Right forelimb (tissue), 1 donor: Measurements from ENCODE around the gene KAZALD1.

Experiments
- DNase-seq: peaks from one replicate; pipeline ENCODE4 v3.0.0-alpha.2; 2018

Gene KAZALD1, protein sequence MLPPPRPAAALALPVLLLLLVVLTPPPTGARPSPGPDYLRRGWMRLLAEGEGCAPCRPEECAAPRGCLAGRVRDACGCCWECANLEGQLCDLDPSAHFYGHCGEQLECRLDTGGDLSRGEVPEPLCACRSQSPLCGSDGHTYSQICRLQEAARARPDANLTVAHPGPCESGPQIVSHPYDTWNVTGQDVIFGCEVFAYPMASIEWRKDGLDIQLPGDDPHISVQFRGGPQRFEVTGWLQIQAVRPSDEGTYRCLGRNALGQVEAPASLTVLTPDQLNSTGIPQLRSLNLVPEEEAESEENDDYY

DNA sequence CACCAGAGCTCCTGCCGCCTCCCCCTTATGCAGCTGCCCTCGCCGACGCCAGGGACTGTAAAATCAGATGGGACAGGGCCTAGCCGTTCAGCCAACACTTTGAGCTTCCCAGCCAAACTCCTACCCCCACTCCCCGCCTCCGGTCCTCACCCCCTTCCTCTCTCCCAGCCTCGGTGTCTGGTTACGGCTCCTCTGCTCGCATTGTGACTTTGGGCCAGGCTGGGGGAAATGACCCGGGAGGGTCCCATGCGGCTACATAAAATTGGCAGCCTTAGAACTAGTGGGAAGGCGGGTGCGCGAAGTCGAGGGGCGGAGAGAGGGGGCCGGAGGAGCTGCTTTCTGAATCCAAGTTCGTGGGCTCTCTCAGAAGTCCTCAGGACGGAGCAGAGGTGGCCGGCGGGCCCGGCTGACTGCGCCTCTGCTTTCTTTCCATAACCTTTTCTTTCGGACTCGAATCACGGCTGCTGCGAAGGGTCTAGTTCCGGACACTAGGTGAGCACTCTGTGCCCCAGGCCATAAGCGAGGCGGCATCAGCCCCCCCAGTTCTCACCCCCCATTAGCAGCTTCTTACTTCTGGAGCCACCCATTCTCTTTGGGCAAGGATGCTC, at the start of gene KAZALD1:
TSS of gene KAZALD1 (plus strand) at position 366 of the 608 bp plus-strand sequence. CDS start 604 bp downstream, outside the sequence.
- DNase-seq: peak; percentile 93

DNA sequence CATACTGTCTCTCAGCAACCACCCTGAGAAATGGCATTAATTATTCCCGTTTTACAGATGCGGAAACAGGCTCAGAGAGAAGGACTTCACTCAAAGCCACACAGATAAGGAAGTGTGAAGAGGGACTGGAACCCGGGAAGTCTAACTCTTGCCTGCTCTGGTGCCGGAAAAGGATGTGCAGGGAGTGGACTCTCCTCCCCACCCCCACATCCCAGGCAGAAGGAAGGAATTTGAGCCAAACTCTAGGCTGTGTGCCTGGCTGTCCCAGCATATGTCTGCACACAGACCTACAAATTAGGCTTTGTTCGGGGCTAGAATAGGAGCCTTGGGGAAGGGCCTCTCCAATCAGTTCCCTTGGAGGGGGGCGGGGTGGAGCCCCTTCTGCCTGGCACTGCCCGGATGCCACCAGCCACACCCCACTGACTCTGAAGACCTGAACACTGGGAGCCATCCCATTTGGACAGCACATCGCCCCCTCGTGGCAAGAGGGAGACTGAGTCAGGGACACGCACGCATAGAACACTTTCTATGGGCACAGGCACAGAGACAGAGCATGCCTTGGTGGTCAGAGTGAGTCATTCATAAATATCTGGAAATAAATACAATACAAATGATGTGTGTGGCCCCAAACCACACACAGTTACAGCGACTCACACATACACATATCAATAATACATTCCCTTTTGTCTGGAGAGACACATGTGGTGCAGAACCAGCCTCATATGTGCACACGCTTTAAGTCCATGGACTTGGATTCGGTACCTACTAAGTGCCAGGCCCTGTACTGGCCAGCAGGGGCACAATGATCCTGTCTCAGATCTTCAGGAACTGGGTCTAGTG, 49.0 kb upstream of the KAZALD1 start:
- peak; percentile 88 for DNase-seq

DNA sequence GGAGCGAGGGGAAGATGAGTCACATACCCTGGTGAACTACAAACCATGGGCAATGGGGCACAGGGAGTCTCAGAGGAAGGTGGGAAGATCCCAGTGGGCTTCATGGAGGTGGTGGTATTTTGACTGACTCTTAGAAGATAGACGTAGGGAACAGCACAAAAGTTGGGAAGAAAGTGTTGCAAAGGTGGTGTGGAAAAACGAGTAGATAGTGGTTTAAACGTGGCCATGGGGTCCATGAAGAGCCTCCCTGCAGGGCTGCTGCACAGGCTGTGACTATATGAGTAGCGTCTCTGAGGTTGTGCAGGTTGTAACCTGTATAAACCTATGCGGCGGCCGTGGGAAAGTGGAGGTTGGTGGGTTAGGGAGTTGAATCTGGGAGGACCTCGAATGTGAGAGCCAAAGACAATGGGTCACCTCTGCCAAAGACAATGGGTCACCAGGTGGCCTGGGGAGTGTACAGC, 48.4 kb upstream of the KAZALD1 start:
- no peak for DNase-seq

DNA sequence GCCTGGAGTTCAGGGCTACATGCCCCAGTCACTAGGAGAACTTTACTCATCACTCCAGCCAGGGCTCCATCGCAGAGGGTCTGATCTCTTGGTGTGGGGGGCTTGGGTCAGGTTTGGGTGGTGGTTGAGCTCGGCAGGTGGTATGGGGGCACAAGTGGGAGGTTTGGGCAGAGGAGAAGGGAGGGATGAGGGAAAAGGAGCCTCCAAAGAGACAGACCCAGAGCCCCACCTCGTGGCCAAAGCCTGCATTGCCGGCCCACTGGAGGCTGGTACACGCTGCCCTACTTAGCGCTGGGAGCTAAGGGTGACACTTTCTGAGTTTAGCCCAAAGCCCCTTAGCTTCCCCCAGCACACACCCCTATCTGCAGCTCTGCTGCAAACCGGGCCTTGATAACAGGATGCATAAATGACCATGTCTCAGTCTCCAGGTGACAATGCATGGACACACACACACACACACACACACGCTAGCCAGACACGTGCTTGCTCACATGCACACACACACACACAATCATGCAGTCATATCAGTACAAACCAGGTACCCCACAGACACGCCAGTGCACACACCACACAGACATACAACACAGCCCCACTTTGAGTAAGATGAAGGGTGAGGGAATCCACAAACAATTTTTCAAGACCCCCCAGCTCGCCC, 47.4 kb upstream of the KAZALD1 start:
- peak; percentile 90 for DNase-seq

DNA sequence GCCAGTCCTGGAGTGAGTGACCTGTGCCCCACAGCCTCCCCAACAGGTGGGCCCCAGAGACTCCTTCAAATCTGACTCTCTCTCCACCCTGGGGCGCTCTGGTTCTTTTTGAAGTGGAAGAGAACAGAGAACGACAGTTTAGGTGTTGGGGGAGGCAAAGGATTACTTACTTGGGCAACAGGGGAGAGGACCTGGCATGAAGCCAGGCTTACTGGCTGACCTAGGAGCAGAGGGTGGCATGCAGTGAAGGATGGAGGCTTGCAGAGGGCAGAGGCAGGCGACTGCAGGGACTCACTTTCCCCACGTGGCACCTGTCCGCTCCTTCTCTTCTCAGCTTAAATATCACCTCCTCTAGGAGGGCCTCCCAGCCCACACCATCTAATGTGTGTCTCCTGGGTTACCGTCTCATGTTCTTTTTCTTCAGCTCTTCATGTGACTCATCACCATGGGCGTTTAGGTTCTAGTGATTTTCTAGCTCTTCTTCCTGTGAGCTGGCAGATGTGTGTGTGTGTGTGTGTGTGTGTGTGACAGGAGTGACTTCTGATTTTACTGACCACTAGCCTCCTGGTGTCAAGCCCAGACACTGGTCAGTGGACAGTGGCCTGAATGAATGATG, 46.7 kb upstream of the KAZALD1 start:
- no peak for DNase-seq

DNA sequence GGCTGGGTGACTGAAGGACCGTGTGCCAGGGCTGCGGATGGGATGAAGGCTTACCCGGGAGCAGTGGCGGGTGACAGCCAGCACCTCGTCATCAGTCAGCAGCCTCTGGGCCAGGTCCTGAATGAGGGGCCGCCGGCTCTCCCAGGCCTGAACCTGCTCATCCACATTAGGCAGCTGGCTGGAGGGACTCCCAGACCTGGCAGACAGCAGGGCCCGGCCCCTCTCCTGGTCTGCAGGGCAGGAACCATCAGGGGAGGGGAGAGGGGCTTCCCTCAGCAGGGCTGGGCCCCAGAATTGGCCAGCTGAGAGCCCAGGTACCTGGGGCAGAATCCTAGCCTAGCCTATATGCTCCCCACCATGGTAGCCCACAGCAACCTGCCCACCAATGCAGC, 46.2 kb upstream of the KAZALD1 start:
- DNase-seq: no peak

DNA sequence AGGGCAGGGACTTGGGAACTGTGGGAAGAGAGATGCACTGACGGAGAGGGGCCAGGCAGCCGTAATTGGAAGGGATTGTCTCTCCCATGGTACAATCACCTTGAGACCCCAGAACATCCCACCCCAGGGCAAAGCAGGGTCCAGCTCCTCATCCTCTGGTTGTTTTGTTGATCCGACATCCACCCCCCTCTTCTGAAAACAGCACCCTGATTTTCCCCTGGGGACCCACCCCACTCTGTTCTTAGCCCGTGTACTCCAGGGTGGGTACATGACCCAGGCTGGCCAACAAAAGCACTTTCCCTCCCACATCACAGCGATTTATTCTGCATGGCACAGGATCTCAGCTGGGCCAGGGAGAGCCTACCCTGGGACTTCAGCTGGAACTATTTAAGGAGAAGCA, 45.0 kb upstream of the KAZALD1 start:
- DNase-seq: no peak

DNA sequence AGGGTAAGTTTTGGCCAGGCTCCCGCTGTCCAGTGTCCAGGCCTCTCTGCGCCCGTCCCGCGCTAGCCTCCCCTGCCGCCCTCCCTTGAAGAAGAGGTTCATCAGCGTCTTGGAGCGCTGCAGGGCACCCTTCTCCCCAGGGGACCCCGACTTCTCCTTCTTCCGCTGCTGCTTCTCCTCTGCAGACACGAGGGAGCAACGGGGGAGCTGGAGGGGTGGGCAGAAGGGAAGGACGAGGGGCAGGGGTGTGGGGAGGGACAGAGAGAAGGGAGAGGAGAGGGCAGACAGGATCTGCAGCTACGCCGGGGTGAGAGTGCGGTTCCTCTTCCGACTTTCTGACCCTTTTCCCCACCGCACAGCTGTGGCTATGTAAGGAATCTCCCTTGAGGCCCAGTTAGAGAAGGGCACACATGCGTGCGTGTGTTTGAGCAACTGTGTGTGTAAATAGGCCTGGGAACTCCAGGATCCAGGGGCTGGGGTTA, 43.6 kb upstream of the KAZALD1 start:
- no peak for DNase-seq

DNA sequence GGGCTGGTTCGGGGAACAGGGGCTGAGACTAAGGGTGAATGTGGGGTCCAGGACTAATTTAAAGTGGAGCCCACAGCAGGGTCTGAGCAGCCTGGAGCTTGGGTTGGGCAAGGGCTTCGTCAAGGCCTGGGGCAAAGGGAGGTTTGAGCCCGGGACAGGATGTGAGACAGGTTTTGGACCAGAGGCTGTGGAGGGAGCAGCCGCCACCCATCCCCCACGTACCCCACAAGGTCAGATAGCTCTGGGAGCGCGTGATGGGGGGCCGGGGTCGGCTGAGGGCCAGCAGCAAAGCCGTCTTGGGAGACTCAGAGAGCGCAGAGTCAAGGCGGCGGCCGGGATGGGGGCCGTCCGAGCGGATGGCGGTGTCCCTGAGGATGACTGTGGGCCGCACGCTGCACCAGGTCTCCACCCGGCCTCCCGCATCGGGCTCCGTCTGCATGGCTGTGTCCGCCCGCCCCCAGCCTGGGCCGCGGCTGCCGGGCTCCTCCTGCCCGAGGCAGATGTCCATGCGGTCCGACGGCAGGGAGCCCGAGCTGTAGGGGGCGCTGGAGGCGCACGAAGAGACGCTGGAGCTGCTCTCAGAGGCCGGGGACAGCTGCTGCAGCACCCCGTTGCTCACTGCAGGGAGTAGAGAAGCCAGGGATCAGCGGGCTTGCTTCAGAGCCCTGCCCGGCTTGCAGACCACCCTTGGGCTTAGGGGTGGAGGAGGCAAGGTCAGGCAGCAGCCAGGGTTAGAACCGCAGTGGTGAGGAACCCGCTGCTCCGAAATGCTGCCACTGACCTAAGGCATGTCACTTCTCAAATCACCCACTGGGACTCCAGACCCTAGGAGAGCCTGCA, 43.0 kb upstream of the KAZALD1 start:
- peak; percentile 83 for DNase-seq

DNA sequence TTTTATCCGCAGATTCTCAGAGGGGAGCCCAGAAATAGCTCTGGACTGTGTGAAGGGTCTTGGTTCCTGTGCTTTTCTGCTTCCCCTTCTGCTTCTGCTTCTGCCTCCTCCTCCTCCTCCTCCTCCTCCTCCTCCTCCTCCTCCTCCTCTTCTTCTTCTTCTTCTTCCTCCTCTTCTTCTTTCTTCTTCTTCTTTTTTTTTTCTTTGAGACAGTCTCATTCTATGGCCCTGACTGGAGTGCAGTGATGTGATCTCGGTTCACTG, 42.4 kb upstream of the KAZALD1 start:
- no peak for DNase-seq

DNA sequence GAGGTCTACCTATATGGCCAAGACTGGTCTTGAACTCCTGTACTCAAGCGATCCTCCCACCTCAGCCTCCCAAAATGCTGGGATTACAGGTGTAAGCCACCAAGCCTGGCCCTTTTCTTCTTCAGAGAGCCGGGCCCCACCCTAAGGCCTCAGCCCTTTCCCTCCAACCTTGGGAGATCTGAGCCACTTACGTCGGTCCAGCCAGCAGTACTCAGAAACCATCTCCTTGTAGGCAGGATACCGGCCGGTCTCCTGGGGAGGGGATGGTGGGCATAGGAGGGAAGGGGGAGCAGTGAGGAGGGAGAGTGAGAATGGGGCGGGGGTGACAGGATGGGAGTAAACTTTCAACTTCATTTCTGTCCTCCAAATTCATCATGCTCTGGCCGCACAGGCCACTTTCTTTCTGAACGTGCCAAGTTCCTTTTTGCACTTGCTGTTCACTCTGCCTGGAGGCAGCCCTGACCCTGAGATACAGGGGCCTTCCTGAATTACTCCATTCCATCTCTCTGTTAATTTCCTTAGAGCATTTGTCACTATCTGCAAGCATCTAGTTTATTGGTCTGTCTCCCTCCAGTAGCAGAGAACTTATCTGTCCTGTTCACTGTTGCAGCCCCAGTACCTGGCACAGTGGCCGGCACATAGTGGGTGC, 41.2 kb upstream of the KAZALD1 start:
- DNase-seq: no peak

DNA sequence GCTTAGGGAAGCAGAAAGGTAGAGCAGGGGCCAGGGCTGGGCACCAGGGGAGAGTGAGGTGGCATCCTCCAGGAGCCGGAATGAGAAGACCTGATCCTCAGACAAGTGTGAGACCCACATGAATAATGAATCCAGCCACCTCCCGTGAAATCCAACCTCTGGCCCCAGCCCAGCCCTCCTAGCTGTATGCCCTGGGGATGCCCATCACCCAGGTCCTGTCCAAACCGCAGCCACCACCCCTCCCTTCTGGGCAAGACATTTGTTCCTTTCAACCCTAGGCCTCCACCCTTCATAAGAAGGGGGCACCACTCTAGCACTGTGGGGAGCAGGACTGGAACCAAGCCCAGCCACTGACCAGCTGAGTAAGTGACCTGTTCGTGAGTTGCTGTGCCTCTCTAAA, 40.5 kb upstream of the KAZALD1 start:
- no peak for DNase-seq

DNA sequence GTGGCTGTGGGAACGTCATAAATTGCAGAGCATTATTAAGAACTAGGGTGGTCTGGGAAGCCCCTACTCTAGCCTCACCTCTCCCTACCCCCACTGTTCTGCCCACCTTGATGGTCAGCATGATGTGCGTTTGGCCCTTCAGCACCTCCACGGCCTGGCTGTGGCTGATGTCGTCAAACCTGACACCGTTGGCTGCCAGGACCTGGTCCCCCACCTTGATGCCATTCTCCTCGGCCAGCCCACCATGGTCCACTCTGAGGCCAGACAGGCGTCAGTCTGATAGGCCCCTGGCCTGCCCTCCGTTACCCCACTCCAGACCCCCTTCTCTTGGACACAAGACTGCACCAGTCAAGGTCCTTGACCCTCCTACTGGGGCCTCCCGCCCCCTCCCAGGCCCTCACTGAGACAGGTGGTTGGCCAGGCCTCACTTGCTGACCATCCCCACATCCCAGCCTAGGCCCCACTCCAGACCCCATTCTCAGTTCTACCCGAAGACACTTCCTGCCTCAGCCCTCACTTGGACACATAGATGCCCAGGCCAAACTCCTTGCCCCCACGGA, 40.0 kb upstream of the KAZALD1 start:
- DNase-seq: no peak

DNA sequence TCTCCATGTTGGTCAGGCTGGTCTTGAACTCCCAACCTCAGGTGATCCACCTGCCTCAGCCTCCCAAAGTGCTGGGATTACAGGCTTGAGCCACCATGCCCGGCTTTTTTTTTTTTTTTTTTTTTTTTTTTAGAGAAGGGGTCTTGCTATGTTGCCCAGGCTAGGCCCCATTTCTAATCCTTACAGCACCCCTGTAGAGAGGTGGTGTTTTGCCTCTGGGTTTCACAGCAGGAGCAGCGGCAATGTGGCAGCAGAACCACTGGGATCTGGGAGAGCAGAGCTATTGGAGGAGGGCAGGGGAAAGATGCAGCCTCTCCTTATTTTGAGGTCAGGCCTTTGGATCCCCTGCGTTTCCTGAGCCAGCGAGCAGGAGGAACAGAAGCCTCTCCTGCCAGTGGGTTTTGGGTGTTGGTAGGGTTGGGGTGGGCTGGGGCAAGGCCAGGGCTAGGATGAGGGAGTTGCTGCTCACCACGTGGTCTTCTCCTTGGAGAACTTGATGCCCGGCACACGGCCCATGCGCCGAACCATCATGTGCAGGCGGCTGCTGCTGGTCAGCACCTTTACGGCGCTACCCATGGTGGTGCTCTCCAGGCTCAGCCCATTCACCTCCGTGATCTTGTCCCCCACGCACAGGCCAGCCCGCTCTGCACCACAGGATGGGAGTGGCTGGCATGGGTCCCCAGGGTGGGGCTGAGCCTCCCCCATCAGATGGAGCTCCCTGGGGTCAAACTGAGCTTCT, 38.7 kb upstream of the KAZALD1 start:
- DNase-seq: no peak

DNA sequence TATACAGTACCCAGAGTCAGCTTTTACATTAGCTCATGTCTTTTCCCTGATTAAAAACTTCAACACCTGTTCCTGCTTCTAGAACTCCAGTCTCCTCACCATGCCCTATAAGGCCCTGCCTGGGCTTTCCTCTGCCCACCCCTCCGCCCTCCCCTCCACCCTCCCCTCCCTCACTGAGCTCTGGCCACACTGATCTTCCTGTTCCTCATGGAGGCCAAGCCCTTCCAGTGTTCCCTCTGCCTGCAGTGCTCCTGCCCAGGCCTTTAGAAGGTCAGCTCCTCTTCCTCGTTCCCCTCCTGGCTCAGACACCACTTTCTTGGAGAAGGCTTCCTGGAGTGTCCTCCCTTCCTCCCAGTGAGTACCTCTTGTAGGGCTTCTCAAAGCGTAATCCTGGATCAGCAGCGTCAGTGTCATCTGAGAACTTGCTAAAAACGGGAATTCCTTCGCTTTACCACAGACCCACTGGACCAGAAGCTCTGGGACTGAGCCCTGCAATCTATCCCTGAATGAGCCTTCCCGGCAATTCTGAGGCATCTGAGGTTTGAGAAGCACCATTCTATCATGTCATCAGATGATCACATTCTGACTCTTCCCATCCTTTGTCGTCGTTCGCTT, 34.6 kb upstream of the KAZALD1 start:
- DNase-seq: no peak

DNA sequence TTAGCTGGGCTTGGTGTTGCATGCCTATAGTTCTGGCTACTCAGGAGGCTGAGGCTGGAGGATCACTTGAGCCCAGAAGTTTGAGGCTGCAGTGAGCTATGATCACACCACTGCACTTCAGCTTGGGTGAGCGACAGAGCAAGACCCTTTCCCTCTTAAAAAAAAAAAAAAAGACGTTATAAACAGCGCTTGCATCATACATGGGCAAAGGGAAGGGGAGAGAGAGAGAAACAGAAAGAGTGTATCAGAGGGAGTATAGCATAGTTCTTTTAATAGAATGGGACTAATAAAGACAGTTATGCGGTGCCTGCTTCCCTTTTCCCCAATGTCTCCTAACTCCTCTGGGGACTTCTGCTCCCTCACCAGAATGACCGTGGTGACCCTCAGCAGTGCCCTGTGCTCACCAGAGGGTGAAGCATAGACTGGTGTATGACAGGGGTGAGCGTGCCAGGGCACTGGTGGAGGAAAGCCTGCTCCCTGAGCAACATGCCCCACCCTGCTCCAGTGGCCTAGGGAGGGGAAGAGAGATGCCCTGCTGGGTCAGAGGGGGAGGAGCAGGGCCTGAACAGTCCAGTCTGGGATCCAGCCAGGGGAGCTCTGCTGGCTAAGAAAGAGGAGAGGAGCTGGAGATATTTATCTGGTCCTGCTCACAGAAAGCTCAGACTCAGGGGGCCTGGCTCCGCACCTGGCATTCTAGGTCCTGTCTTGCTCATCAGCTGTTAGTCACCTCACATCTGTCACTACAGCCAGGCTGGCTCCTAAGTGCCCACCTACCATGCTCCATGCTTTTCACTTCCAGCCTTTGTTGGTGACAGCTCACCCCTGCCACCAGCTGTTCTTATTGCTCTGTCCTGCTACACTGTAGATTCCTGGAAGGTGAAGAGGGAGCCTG, 33.1 kb upstream of the KAZALD1 start:
- no peak for DNase-seq

DNA sequence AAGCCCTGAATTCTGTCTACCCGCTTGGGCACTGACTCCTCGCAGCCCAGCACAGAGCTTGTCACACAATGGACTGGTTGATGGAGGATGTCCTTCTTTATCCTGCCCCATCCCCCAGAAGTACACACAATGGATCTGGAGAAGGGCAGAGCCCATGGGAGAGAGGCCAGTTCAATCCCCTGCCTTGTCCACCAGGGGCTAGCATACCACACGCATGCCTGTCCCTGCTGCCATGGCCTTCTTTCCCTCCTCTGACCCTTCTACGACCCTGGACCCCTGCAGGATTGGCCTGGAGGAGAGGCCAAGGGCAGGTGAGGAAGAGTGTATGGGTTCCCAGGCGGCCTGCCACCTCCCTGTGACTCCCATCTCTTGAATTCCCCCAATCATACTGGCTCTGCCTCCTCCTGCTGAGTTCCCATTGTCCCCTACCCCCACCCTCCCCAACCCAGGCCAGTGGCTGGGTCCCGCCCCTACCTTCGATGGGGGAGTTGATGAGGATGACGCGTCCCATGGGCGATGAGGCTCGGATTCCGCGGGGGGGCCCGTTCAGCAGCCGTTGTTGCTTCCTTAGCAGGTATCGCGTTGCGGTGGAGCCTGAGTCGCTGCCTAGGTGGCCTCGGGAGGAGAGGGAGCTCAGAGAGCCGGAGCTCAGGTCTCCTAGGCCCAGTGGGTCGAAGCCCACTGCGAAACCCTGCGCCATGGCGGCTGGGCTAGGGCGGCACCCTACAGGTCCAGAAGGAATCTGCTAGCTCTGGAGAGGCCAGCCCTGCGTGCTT, 32.1 kb upstream of the KAZALD1 start:
- DNase-seq: no peak
